Adrenal gland (tissue), 12 donors: Measurements from ENCODE around the gene MYADML2. TPM values are rescaled to one million over a fixed set of nuclear protein-coding genes. Genes with fewer than 3 reads are reported as not detected.

Experiments used
- DNase-seq, 7 donors: peaks; one replicate each; pipeline ENCODE4 v3.0.0-alpha.2; 2019 to 2020
- H3K27ac ChIP-seq, 5 donors: fragments of 200-600 bp; sonication (generic) in 4 of 5; 1 replicate in 3 of 5; 2 replicates in 2 of 5; pipeline versions ENCODE4 v1.5.1 to v1.8.0; 2016 to 2020; ENCODE audit warnings: mild to moderate bottlenecking in 1 of 5
- H3K27me3 ChIP-seq: fragments of 200-600 bp; 2 replicates; pipeline ENCODE4 v1.8.0; 2021
- H3K36me3 ChIP-seq, 2 donors: fragments of 200-600 bp; replicated peaks in 1 of 2; 1 replicate in 1 of 2; 2 replicates in 1 of 2; pipeline versions ENCODE4 v1.5.1 to v1.8.0; 2018 to 2022
- H3K4me1 ChIP-seq, 2 donors: fragments of 200-600 bp; replicated peaks in 1 of 2; 1 replicate in 1 of 2; 2 replicates in 1 of 2; pipeline versions ENCODE4 v1.5.1 to v1.8.0; 2018 to 2021
- H3K4me3 ChIP-seq, 4 donors: fragments of 200-600 bp; sonication (generic) in 3 of 4; one replicate each; pipeline ENCODE4 v1.5.1; 2016 to 2018
- H3K9me3 ChIP-seq, 3 donors: fragments of 200-600 bp; sonication (generic) in 1 of 3; replicated peaks in 1 of 3; 1 replicate in 2 of 3; 2 replicates in 1 of 3; pipeline versions ENCODE4 v1.5.1 to v1.8.0; 2016 to 2021
- POLR2A ChIP-seq, 2 donors: fragments of 450-650 bp; IDR thresholded peaks; one replicate each; pipeline ENCODE4 v1.6.1; 2017; ENCODE audit warnings: antibody characterized with exemption in 2 of 2, mild to moderate bottlenecking in 2 of 2, moderate library complexity in 1 of 2
- WGBS, 4 donors: extraction: QIAGEN DNeasy Blood & Tissue Kit in 2 of 4; methylation state at CpG; one replicate each; pipeline versions ENCODE4 v1.1.5 to v1.1.7; 2013 to 2017; 5-methylcytosine and 5-hydroxymethylcytosine counted together
- intact Hi-C, 2 donors: fragments of 100-400 bp; cut with DNase I; formaldehyde crosslinking; loops; one replicate each; pipeline versions ENCODE4 v1.14.1 to v1.15.0; 2022 to 2023
- polyA plus RNA-seq, 3 donors: library from polyadenylated mRNA; stranded (reverse); fragments of 200-250 nt in 2 of 3; fragments of 350-450 nt in 1 of 3; fragmentation: Illumina TruSeq in 1 of 3; extraction: RNeasy Lipid Tissue Mini Kit (QIAGEN cat#74804) in 1 of 3; gene quantifications; one replicate each; pipeline ENCODE4 v1.2.3, GENCODE V29; 2013 to 2014
- total RNA-seq, 9 donors: library from RNA; depleted of rRNA in 4 of 9; stranded (reverse); fragments of >200 nt in 4 of 9; fragments of 120-200 nt in 1 of 9; fragmentation: NEBNext Ultra II Directional in 1 of 9; extraction: Animal tissue kit (Norgen Biotek cat#: 25700) in 1 of 9; gene quantifications; one replicate each; pipeline versions ENCODE4 v1.1.0 to v1.2.4, GENCODE V29; 2013 to 2023
- TF ChIP-seq, protein P1 (sequence below), 6 experiments: fragments of 450-650 bp in 4 of 6; fragments of 200-600 bp in 2 of 6; sonication (generic) in 1 of 6; IDR thresholded peaks; 1 replicate in 5 of 6; 2 replicates in 1 of 6; pipeline versions ENCODE4 v1.5.1 to v1.8.0; 2016 to 2021; ENCODE audit warnings: antibody characterized with exemption in 6 of 6, mild to moderate bottlenecking in 2 of 6, moderate library complexity in 1 of 6
- donor health status: healthy with polysubstance abuse.
- donor health status: Bipolar disorder and iron deficiency.
- donor health status: DM: yes; HTN: yes; CAD: no.
- donor health status: DM: no; HTN: no; CAD: no.
- donor health status: DM: no; HTN: no; CAD: no.
- donor health status: DM: yes; HTN: yes; CAD: no.

MYADML2 gene
- total and polyA plus RNA-seq, 12 donors = not detected

DNA sequence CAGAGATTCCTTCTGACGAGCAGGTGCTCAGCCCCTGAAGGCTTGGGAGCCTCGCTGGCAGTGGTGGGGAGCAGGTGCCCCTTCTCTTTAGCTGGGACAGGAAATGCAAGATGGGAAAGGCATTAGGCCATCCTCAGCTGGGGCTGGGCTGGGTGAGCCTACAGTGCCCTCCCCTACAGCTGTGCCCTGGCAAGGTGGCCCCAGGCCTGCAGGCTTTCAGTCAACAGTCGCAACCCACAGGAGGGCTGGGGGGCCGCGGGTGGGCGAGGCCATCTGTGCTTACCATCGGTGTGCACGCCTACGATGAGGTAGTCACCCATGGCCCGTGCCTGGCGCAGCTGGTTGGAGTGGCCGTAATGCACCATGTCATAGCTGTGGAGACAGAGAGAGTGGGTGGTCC, 37.8 kb downstream of the MYADML2 start:
- no peak for DNase-seq
- WGBS, 4 donors = 89 to 94% (median 92%) methylated on average over 7 to 12 of the region's 12 CpGs
- H3K4me1 ChIP-seq = peaks cover 7 to 11% of the 10 kb centered on the region in 2 donors
- no peaks in the 10 kb centered on the region for H3K9me3 ChIP-seq
- peaks cover 0 to 22% of the 10 kb centered on the region in 2 donors for H3K36me3 ChIP-seq
- H3K27me3 ChIP-seq = no peaks in the 10 kb centered on the region
- TF ChIP-seq, protein P1, sequence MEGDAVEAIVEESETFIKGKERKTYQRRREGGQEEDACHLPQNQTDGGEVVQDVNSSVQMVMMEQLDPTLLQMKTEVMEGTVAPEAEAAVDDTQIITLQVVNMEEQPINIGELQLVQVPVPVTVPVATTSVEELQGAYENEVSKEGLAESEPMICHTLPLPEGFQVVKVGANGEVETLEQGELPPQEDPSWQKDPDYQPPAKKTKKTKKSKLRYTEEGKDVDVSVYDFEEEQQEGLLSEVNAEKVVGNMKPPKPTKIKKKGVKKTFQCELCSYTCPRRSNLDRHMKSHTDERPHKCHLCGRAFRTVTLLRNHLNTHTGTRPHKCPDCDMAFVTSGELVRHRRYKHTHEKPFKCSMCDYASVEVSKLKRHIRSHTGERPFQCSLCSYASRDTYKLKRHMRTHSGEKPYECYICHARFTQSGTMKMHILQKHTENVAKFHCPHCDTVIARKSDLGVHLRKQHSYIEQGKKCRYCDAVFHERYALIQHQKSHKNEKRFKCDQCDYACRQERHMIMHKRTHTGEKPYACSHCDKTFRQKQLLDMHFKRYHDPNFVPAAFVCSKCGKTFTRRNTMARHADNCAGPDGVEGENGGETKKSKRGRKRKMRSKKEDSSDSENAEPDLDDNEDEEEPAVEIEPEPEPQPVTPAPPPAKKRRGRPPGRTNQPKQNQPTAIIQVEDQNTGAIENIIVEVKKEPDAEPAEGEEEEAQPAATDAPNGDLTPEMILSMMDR (IDR thresholded peaks at IDR 0.05) = no peak
- H3K27ac ChIP-seq = no peak overlapping the region
- intact Hi-C loops = no loop called here
- H3K4me3 ChIP-seq = no peak overlapping the region

DNA sequence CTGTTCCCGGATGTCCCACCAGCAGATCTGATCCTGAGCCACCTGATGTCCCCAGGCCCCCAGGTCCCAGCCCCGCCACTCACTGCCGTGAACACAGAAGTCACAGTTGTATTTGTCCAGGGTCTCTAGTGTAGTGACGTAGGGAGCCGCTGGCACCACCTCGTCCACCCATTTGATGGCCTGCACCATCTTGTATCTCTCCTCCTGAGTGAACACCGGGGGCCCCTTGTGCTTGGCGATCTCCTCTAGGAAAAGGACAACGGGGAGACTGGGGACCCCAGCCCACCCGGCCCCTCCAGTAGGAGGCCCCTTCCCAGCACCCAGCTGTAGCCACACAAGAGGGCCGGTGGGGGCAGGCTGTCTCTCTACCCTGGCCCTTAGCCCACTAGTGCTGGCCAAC, 38.2 kb downstream of the MYADML2 start:
- H3K36me3 ChIP-seq = peaks cover 0 to 17% of the 10 kb centered on the region in 2 donors
- H3K27ac ChIP-seq = no peak overlapping the region
- DNase-seq = no peak
- H3K9me3 ChIP-seq = no peaks in the 10 kb centered on the region
- WGBS, 4 donors = 76 to 96% (median 92%) methylated on average over 5 to 11 of the region's 11 CpGs
- no peak for TF ChIP-seq POLR2A (IDR thresholded peaks at IDR 0.05)
- TF ChIP-seq, protein P1 (IDR thresholded peaks at IDR 0.05) = no peak
- peaks cover 7 to 11% of the 10 kb centered on the region in 2 donors for H3K4me1 ChIP-seq
- no peak overlapping the region for H3K4me3 ChIP-seq
- no peaks in the 10 kb centered on the region for H3K27me3 ChIP-seq
- intact Hi-C loops = no loop called here

- Histone ChIP-seq H3K4me1 (peaks cover 8 to 12% of the 10 kb centered on the region in 2 donors), H3K27ac (no peak overlapping the region), H3K36me3 (peaks cover 0 to 6% of the 10 kb centered on the region in 2 donors), H3K9me3 (no peaks in the 10 kb centered on the region), H3K27me3 (no peaks in the 10 kb centered on the region), H3K4me3 (no peak overlapping the region)
- intact Hi-C loops = no loop called here
- 92 to 97% (median 94%) methylated on average over 12 to 26 of the region's 26 CpGs for WGBS, 4 donors
- TF ChIP-seq, protein P1 (IDR thresholded peaks at IDR 0.05) = no peak
- no peak for TF ChIP-seq POLR2A (IDR thresholded peaks at IDR 0.05)
- no peak for DNase-seq
These were observed 39.6 kb downstream of the MYADML2 start for GRCh38 chr17:81907219-81908145.

DNA sequence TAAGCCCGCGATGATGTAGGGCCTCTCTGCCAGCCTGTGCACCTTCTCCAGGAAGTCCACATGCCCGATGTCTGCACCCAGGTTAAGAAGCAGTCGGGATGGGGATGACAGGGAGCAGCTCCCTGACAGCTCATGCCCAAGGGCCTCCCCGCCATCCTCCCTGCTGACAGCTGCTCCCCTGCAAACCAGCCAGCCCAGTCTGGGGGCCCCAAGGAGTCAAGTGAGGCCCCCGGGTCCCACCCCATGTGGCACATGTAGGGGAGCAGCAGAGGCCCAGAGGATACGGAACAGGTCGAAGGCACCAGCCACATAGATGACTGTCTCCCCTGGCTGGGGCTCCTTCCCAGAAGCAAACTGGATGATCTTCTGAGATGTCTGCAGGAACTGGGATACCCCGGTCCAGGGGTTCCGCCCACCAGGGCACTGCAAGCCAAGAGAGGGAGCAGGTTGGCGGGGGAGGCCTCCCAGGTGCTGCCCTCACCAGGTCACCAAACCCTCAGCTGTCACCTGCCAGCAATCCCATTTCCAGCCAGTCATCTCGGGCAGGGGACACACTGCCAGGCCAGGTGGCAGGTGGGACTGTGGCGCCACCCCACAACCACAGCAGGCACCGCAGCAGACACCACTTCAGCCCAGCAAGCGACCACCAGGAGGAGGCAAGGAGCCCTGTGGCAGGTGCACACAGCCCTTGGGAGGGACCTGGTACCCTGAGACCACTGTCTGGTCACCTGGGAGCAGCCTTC, 40.4 kb downstream of the MYADML2 start:
- Histone ChIP-seq H3K4me1 (peaks cover 11 to 18% of the 10 kb centered on the region in 2 donors), H3K27ac (no peak overlapping the region), H3K9me3 (no peaks in the 10 kb centered on the region), H3K36me3 (no peaks in the 10 kb centered on the region), H3K4me3 (no peak overlapping the region), H3K27me3 (peaks cover 4% of the 10 kb centered on the region)
- intact Hi-C loops = no loop called here
- WGBS, 4 donors = 87 to 94% (median 92%) methylated on average over 8 to 15 of the region's 15 CpGs
- DNase-seq = no peak
- TF ChIP-seq, protein P1 (IDR thresholded peaks at IDR 0.05) = no peak
- TF ChIP-seq POLR2A (IDR thresholded peaks at IDR 0.05) = no peak
